Activated CD8-positive, alpha-beta memory T cell treated with anti-CD3 and anti-CD28 coated beads, Interleukin-2, amount 50 U/mL, for 24 hours (primary cell): Measurements from ENCODE around the gene CYB561.

Experiments
- DNase-seq: peaks from one replicate; pipeline ENCODE4 v3.0.0-alpha.2; 2020; ENCODE audit errors: extremely low read depth

Gene CYB561

GRCh38 chr17:63445954-63446752 is at the start of gene CYB561:
TSS of gene CYB561 (minus strand) at chr17:63446306. CDS start at chr17:63437547, 8,759 bp downstream.
- DNase-seq = no peak

GRCh38 chr17:63495491-63495890 is 49.4 kb upstream of the CYB561 start:
- no peak for DNase-seq

GRCh38 chr17:63494300-63494928 is 48.3 kb upstream of the CYB561 start:
- DNase-seq = no peak

DNA sequence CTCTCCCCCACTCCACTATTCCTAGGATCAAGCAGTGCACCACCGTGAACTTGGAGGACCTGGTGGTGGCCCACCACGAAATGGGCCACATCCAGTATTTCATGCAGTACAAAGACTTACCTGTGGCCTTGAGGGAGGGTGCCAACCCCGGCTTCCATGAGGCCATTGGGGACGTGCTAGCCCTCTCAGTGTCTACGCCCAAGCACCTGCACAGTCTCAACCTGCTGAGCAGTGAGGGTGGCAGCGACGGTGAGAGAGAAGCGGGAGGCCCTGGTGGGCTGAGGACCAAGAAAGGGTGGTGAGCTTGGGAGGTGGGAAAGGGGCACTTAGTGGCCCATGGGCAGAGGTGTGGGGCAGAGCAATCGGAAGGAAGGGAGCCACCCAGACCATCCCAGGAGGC is 47.3 kb upstream of the CYB561 start:
- DNase-seq = no peak

DNA sequence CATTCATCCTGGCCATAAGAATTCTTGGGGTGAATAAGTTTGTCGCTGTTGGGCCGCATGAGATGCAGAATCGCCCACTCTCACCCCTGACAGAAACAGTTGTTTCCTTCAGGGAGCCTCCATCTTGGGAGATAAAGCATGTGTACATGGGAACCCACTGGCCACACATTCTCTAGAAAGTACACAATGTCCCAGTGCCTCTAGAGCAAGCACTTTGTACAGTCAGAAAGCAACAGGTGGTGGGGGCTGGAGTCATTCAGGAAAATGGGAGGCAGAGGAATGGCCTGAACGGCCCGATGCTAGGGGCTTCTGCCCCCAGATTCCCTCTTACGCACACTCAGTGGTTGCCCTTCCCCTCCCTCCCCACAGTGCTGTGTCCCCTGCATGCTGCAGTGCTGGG is 46.8 kb upstream of the CYB561 start:
- DNase-seq = no peak

- DNase-seq = no peak
These were observed 46.0 kb upstream of the CYB561 start for GRCh38 chr17:63491977-63492618.

DNA sequence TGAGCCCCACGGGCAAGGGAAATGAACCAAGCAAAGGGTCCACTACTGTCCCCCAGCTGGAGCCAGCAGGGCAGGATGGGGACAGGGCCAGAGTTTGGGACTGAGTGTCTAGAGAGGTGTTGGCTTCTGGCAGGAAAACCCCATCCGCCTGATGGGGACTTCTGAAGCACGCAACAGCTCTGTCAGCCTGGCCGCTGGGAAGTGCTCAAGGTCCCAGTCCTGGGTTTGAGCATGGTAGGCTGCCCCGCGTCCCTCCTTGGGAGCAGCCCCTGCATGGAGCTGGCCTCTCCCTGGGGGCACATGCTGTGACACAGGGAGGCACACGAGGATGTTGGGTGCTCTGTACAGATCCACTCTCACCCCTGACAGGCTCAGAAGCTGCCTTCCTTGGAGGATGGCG is 45.3 kb upstream of the CYB561 start:
- DNase-seq = no peak

- DNase-seq = no peak
These were observed 44.8 kb upstream of the CYB561 start for GRCh38 chr17:63490858-63491400.

- no peak for DNase-seq
These were observed 44.2 kb upstream of the CYB561 start for GRCh38 chr17:63490329-63490728.

- DNase-seq = no peak
These were observed 43.2 kb upstream of the CYB561 start for GRCh38 chr17:63489291-63489690.

- DNase-seq = no peak
These were observed 42.7 kb upstream of the CYB561 start for GRCh38 chr17:63488851-63489250.

DNA sequence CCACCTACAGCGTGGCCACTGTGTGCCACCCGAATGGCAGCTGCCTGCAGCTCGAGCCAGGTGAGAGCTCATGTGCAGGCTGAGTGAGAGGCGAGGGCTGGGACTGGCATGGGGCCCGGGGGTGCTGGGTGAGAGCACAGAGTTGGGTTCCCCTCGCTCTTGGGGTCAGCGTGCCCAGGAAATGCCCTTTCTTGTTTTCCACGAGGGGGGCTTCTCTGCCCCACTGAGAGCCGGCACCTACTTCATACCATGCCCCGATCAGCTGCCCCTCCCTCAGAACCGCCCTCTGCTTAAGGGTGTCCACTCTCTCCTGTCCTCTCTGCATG is 40.9 kb upstream of the CYB561 start:
- no peak for DNase-seq

GRCh38 chr17:63486317-63487013 is 40.4 kb upstream of the CYB561 start:
- no peak for DNase-seq

DNA sequence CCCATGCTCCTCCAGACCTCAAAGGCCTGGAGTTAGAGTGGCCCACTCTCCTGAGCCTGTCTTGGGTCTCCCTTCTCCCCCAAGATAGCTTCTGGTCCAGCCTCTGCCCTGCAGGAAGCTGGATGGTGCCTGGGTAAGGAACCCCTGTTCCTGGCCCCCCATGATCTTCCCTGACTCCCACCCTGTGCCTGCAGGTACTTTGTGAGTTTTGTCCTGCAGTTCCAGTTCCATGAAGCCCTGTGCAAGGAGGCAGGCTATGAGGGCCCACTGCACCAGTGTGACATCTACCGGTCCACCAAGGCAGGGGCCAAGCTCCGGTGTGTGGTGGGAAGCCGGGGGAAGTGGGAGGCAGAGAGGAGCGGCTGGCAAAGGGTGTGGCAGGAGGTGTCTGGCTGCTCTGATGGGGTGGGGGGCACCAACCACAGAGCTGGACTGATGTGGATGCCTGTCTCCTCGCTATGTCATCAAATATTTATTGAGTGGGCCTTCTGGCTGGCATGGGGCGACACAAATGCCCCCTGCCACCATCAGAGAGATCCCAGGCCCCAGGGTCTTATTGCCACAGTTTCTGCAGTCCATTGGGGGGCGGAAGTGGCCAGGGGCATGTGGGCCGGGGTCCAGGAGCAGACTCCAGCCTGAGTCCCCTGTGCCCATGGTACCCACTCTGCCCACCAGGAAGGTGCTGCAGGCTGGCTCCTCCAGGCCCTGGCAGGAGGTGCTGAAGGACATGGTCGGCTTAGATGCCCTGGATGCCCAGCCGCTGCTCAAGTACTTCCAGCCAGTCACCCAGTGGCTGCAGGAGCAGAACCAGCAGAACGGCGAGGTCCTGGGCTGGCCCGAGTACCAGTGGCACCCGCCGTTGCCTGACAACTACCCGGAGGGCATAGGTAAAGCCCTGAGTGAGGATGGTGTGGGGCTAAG is 37.8 kb upstream of the CYB561 start:
- DNase-seq = no peak

DNA sequence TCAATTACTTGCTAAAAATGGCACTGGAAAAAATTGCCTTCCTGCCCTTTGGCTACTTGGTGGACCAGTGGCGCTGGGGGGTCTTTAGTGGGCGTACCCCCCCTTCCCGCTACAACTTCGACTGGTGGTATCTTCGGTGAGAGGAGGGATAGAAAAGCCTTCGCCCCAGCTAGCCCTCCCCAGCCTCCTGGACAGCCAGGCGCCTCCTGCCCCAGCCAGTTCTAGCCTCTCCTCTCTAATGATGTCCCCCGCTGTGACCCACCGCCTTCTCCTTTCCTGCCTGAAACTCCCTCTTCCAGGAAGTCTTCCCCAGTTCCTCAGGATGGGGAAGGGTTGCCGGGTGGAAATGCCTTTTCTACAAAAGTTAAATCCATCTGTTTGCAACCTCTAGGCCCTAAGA is 36.9 kb upstream of the CYB561 start:
- DNase-seq = no peak

DNA sequence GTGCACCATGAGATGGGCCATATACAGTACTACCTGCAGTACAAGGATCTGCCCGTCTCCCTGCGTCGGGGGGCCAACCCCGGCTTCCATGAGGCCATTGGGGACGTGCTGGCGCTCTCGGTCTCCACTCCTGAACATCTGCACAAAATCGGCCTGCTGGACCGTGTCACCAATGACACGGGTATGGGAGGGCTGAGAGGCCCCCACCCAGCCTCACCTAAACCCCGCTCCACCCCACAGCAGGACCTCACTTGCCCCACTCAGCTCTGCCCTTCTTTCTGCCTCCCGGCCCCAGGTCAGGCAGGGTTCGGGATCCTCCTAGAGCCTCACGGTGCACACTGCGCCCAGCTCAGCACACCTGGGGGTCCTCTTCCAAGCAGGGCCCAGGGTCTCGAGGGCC is 36.4 kb upstream of the CYB561 start:
- DNase-seq = no peak

DNA sequence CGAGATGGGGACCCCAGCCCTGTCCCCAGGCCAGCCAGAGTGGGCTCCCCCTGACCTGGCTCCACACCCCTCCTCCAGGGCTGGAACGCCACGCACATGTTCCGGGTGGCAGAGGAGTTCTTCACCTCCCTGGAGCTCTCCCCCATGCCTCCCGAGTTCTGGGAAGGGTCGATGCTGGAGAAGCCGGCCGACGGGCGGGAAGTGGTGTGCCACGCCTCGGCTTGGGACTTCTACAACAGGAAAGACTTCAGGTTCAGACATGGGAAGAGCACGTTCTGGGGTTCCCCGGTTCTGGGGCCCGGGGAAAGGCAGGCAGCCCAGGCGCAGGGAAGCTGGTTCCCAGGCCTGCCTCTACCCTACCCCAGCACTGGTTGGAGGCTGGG is 35.4 kb upstream of the CYB561 start:
- DNase-seq = no peak

DNA sequence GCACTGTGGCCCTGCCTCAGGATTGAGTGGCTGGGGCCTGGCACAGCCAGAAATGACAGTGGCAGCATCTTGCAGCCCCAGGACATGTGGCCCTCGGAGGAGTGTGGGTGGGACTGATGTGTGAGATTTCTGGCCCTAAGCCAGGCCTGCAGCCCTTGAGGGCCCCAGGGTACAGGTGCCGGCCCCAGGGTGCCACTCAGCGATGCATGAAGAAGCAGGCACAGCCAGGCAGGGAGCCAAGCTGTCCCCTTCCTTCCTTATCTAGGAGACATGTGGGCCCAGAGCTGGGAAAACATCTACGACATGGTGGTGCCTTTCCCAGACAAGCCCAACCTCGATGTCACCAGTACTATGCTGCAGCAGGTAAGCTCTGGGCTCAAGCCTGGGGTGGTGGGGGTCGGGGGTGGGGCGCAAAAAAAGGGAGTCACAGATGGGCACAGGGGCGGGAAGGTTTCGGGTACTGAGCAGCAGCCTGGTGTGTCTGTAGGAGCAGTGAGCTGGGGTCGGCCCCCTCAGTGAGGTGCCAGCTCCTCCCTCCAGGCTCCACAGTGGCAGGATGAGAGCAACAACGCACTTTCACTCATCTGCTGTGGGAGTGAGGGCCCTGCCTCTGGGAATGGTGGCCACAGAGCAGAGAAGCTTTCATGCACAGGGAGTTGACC is 34.9 kb upstream of the CYB561 start:
- DNase-seq = no peak

GRCh38 chr17:63480192-63480784 is 34.2 kb upstream of the CYB561 start:
- DNase-seq = no peak

DNA sequence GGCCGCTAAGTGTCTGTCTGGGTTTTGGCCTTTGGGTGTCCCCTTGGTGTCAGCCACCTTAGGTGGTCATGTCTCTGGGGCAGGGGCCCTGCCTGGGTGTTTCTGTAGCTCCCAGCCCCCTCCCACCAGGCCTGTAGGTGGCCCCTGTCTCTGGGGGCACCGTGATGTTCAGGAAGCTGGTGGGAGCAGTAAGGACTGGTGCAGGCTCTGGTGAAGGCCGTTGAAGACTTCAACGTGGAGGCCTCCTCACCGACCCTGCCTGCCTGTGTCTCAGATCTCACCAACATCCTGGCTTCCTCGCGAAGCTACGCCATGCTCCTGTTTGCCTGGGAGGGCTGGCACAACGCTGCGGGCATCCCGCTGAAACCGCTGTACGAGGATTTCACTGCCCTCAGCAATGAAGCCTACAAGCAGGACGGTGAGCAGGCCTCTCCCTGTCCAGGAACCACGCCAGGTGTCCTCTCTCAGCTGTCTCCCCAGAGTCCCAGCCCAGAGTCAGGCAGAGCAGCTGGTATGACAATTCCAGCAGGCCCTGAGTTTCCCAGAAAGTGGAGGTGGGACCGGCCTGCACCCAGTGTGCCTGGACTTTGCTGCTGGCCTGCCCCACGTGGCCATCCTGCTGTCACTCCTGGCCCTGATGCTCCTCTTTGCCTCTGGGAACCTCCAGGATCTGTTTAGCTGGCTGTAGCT is 33.5 kb upstream of the CYB561 start:
- no peak for DNase-seq
